ENCODE results near the gene APPL2.

DNA sequence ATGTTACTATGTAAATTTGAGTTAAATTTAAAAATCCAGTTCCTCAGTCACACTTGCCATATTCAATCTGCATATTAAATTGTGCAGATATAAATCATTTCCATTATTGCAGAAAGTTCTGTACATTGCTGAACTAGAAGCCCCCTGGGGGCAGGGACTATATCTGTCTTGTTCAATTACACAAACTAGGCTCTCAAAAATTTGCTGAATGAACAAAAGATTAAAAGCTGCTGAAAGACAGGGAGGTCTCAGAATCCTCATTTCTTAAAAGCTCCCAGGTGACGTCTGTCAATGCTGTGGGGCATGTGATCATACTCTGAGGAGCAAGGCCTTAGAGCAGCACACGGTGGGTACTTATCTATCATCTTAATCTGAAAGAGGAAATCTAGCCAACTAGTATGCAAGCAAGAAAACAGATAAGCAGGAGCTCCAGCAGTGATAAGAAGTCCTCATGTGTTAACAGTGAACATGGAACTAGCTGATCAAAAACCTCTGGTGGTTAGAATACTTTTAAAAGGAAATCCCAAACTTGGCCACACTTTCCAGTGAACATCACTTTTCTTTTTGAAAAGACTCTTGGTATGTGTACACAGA lies 60.5 kb downstream of the APPL2 start:
- TF ChIP-seq, protein P1, sequence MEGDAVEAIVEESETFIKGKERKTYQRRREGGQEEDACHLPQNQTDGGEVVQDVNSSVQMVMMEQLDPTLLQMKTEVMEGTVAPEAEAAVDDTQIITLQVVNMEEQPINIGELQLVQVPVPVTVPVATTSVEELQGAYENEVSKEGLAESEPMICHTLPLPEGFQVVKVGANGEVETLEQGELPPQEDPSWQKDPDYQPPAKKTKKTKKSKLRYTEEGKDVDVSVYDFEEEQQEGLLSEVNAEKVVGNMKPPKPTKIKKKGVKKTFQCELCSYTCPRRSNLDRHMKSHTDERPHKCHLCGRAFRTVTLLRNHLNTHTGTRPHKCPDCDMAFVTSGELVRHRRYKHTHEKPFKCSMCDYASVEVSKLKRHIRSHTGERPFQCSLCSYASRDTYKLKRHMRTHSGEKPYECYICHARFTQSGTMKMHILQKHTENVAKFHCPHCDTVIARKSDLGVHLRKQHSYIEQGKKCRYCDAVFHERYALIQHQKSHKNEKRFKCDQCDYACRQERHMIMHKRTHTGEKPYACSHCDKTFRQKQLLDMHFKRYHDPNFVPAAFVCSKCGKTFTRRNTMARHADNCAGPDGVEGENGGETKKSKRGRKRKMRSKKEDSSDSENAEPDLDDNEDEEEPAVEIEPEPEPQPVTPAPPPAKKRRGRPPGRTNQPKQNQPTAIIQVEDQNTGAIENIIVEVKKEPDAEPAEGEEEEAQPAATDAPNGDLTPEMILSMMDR (IDR thresholded peaks at IDR 0.05), result no peak
- no peak for TF ChIP-seq POLR2A (IDR thresholded peaks at IDR 0.05)

All from right lobe of liver (tissue), 4 donors.